SK-N-SH (cell line): ENCODE data around the gene SNED1. TPM values are rescaled to one million over a fixed set of nuclear protein-coding genes. Genes with fewer than 3 reads are reported as not detected.
A peak's percentile ranks its signal among the peaks of the same experiment; 100 is the strongest.

Experiments
- CTCF ChIA-PET: fragments of 300-600, 350-600 bp; formaldehyde crosslinking; extraction: SDS; loops from one replicate; lab custom pipeline; 2021; lab: Yijun Ruan, JAX
- POLR2A ChIA-PET: fragments of 350-600 bp; sonication (Branson Sonifier 250); formaldehyde crosslinking; extraction: SDS; loops from one replicate; lab custom pipeline; 2020; ENCODE audit warnings: antibody characterized with exemption, inconsistent platforms; lab: Yijun Ruan, JAX
- DNase-seq: peaks from one replicate; pipeline ENCODE4 v3.0.0; 2012
- H2AFZ ChIP-seq: fragments of 200-600 bp; sonication (generic); 2 replicates; pipeline ENCODE4 v1.8.1; 2016; ENCODE audit warnings: antibody characterized with exemption, mild to moderate bottlenecking, low read depth
- H3F3A ChIP-seq: fragments of 200-600 bp; sonication (generic); replicated peaks from 2 replicates; pipeline ENCODE3; 2016; ENCODE audit warnings: antibody characterized with exemption, mild to moderate bottlenecking; ENCODE audit not compliant: insufficient read depth
- H3K27ac ChIP-seq, 2 experiments: fragments of 200-500 bp in 1 of 2; fragments of 200-600 bp in 1 of 2; sonication (Bioruptor generic) in 1 of 2; sonication (generic), shearing (Covaris generic) in 1 of 2; 2 replicates each; pipeline versions ENCODE4 v1.5.1 to v1.6.1; 2014 to 2016; ENCODE audit warnings: low read depth in 2 of 2, inconsistent platforms in 1 of 2, low read length in 1 of 2, mild to moderate bottlenecking in 1 of 2, mixed read lengths in 1 of 2
- H3K27me3 ChIP-seq: fragments of 200-600 bp; sonication (generic), shearing (Covaris generic); 2 replicates; pipeline ENCODE4 v1.6.1; 2016; ENCODE audit warnings: mixed run types; ENCODE audit not compliant: insufficient read depth
- H3K36me3 ChIP-seq, 2 experiments: fragments of 200-500 bp in 1 of 2; fragments of 200-600 bp in 1 of 2; sonication (Bioruptor generic) in 1 of 2; sonication (generic) in 1 of 2; replicated peaks in 1 of 2; 2 replicates each; pipeline versions ENCODE3 to v1.5.1; 2014 to 2016; ENCODE audit warnings: low read length in 1 of 2, mild to moderate bottlenecking in 1 of 2; ENCODE audit not compliant: insufficient read depth in 2 of 2, control insufficient read depth in 1 of 2
- H3K4me1 ChIP-seq, 2 experiments: fragments of 200-500 bp in 1 of 2; fragments of 200-600 bp in 1 of 2; sonication (Bioruptor generic) in 1 of 2; sonication (generic), shearing (Covaris generic) in 1 of 2; 2 replicates each; pipeline versions ENCODE4 v1.5.1 to v1.6.1; 2014 to 2016; ENCODE audit warnings: low read depth in 1 of 2, low read length in 1 of 2, mixed run types in 1 of 2; ENCODE audit not compliant: insufficient read depth in 2 of 2, control insufficient read depth in 1 of 2
- H3K4me2 ChIP-seq: fragments of 200-600 bp; sonication (generic), shearing (Covaris generic); 2 replicates; pipeline ENCODE4 v1.6.1; 2017; ENCODE audit warnings: mixed run types
- H3K4me3 ChIP-seq, 2 experiments: fragments of 200-500 bp in 1 of 2; fragments of 200-600 bp in 1 of 2; sonication (Bioruptor generic) in 1 of 2; sonication (generic), shearing (Covaris generic) in 1 of 2; 2 replicates each; pipeline versions ENCODE4 v1.5.1 to v1.8.1; 2014 to 2016; ENCODE audit warnings: low read depth in 2 of 2, inconsistent platforms in 1 of 2, low read length in 1 of 2, mild to moderate bottlenecking in 1 of 2, mixed read lengths in 1 of 2, moderate library complexity in 1 of 2
- H3K79me2 ChIP-seq: fragments of 200-600 bp; sonication (generic); 2 replicates; pipeline ENCODE4 v1.8.1; 2017; ENCODE audit warnings: mild to moderate bottlenecking; ENCODE audit not compliant: insufficient read depth
- H3K9ac ChIP-seq: fragments of 200-600 bp; sonication (generic); 2 replicates; pipeline ENCODE4 v1.6.1; 2017; ENCODE audit warnings: mixed run types
- H3K9me2 ChIP-seq: fragments of 200-600 bp; sonication (generic); 2 replicates; pipeline ENCODE4 v1.6.1; 2017; ENCODE audit warnings: mixed run types
- H3K9me3 ChIP-seq: fragments of 200-600 bp; sonication (generic); 2 replicates; pipeline ENCODE4 v1.6.1; 2017; ENCODE audit warnings: mixed run types, mild to moderate bottlenecking, moderate library complexity
- H4K20me1 ChIP-seq: fragments of 200-600 bp; sonication (generic); 2 replicates; pipeline ENCODE4 v1.6.1; 2017; ENCODE audit warnings: mild to moderate bottlenecking, mixed run types; ENCODE audit not compliant: insufficient read depth
- EZH2phosphoT487 ChIP-seq: fragments of 200-600 bp; sonication (generic); IDR thresholded peaks from 2 replicates; pipeline ENCODE4 v1.6.1; 2017; ENCODE audit warnings: low read depth, mixed run types, mild to moderate bottlenecking, antibody characterized with exemption, moderate library complexity, borderline replicate concordance
- RXRA ChIP-seq: IDR thresholded peaks from 2 replicates; pipeline ENCODE4 v1.4.0; 2012; ENCODE audit warnings: low read depth, mild to moderate bottlenecking, borderline replicate concordance
- SIN3A ChIP-seq: IDR thresholded peaks from 2 replicates; pipeline ENCODE4 v1.6.1; 2012; ENCODE audit warnings: low read depth, mild to moderate bottlenecking, low read length, moderate library complexity, borderline replicate concordance
- TEAD4 ChIP-seq: IDR thresholded peaks from 2 replicates; pipeline ENCODE4 v1.4.0; 2012; ENCODE audit warnings: mild to moderate bottlenecking, borderline replicate concordance; ENCODE audit not compliant: insufficient read depth
- WGBS: methylation state at CpG from one replicate; pipeline ENCODE4 v1.1.6; 2017; ENCODE audit warnings: low lambda C conversion rate; 5-methylcytosine and 5-hydroxymethylcytosine counted together
- polyA plus RNA-seq, 3 experiments: library from polyadenylated mRNA; depleted of rRNA; stranded (reverse); fragments of >200 nt; gene quantifications; 2 replicates each; pipeline ENCODE4 v1.2.3, GENCODE V29; 2012
- TF ChIP-seq, protein P1 (sequence below): IDR thresholded peaks from 2 replicates; pipeline ENCODE4; 2012

Gene SNED1
- polyA plus RNA-seq, 1 of the 3 experiments (the other 2 are of a cell fraction) = 0.03 TPM

DNA sequence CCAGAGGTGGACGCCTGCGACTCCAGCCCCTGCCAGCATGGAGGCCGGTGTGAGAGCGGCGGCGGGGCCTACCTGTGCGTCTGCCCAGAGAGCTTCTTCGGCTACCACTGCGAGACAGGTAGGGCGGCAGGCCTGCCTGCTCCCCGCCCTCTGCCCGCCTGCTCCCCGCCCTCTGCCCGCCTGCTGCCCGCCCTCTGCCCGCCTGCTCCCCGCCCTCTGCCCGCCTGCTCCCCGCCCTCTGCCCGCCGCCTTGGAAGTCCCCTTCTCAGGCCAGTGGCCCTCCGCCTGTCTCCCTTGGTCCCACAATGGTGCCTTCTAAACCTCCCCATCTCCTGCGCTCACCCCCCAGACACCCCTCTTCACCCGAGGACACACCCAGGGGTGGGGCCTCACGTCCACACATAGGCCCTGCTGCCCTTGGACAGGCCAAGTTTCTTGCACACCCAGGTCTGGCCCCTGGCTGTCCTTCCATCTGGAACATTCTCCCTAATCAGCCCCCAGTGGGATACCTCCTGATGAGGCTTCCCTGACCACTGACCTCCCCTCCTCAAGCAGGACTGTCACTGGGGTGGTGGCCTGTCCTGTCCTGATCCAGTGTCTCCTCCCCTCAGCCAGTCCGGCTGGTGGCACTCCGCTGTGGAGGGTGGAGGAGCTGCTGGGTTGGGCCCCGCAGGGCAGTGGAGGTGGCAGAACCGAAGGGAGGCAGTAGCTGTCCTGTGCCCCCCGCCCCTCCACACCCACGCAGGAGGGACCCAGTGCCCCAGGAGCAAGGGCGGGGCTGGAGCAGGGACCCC lies 65.8 kb downstream of the SNED1 start:
- POLR2A ChIA-PET = no interaction called here
- Histone ChIP-seq H2AFZ (no peak overlapping the region), H3K9ac (no peak overlapping the region), H3F3A (no peaks in the 10 kb centered on the region), H3K79me2 (no peaks in the 10 kb centered on the region), H3K4me2 (no peak overlapping the region), H3K27ac (no peak overlapping the region), H3K4me1 (no peaks in the 10 kb centered on the region; a peak in 1 of 4 replicates), H4K20me1 (no peaks in the 10 kb centered on the region), H3K4me3 (peak overlapping the region in 1 of 2 experiments; percentile 21; a peak in 1 of 4 replicates), H3K27me3 (no peaks in the 10 kb centered on the region; the same call in 1 of the 2 replicates), H3K36me3 (no peaks in the 10 kb centered on the region), H3K9me3 (no peaks in the 10 kb centered on the region), H3K9me2 (no peaks in the 10 kb centered on the region)
- peak; percentile 64 for DNase-seq
- TF ChIP-seq, protein P1, sequence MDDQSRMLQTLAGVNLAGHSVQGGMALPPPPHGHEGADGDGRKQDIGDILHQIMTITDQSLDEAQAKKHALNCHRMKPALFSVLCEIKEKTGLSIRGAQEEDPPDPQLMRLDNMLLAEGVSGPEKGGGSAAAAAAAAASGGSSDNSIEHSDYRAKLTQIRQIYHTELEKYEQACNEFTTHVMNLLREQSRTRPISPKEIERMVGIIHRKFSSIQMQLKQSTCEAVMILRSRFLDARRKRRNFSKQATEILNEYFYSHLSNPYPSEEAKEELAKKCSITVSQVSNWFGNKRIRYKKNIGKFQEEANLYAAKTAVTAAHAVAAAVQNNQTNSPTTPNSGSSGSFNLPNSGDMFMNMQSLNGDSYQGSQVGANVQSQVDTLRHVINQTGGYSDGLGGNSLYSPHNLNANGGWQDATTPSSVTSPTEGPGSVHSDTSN = 0 out of 2 replicates have a peak, but pooled peaks have one; percentile 11
- TF ChIP-seq SIN3A = no peak
- 56% methylated on average over 22 of the region's 32 CpGs for WGBS
- CTCF ChIA-PET = interaction anchor here (1.1 to 1.5 kb wide), 2 partner anchors 14 to 213 kb away, joined by 3 to 6 read pairs; no protein-coding TSS in a partner anchor

DNA sequence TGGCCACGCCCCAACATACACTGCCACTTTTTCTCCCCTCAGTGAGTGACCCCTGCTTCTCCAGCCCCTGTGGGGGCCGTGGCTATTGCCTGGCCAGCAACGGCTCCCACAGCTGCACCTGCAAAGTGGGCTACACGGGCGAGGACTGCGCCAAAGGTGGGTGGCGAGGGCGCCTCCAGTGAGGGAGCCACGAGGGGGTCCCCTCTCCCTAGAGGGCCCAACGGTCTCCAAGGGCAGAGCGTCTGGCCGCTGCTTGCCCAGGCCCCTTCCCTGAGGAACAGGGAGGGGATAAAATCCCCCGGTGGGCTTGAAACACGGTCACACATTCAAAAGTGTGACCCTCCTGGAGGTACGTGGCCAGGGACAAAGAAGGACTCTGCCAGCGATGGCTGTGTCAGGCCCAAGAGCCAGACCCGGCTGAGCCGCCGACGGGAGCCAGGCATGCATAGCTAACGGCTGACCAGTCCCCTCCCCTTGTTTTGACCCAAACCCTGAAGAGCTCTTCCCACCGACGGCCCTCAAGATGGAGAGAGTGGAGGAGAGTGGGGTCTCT lies 66.5 kb downstream of the SNED1 start:
- Histone ChIP-seq H3F3A (no peaks in the 10 kb centered on the region), H3K27ac (no peak overlapping the region), H4K20me1 (no peaks in the 10 kb centered on the region), H3K4me1 (no peaks in the 10 kb centered on the region; a peak in 1 of 4 replicates), H3K9me2 (no peaks in the 10 kb centered on the region), H2AFZ (no peak overlapping the region), H3K9ac (no peak overlapping the region), H3K4me2 (no peak overlapping the region), H3K4me3 (no peak overlapping the region), H3K27me3 (no peaks in the 10 kb centered on the region; the same call in 1 of the 2 replicates), H3K9me3 (no peaks in the 10 kb centered on the region), H3K79me2 (no peaks in the 10 kb centered on the region), H3K36me3 (no peaks in the 10 kb centered on the region)
- no peak for TF ChIP-seq EZH2phosphoT487
- TF ChIP-seq, protein P1 = no peak
- TF ChIP-seq TEAD4 = no peak
- no peak for TF ChIP-seq RXRA
- ChIA-PET CTCF (interaction anchor here (1.1 to 1.5 kb wide), 2 partner anchors 13 to 214 kb away, joined by 3 to 6 read pairs; no protein-coding TSS in a partner anchor), POLR2A (no interaction called here)
- DNase-seq = no peak
- WGBS = 83% methylated on average over 7 of the region's 23 CpGs
